HCT116 (cell line): ENCODE data around the gene DNAL4. TPM values are rescaled to one million over a fixed set of nuclear protein-coding genes. Genes with fewer than 3 reads are reported as not detected.

Source experiments
- ATAC-seq: fragments of 200-7000 bp; cut with Tn5 transposase; 2 replicates; pipeline ENCODE4 v1.9.1; 2020; ENCODE audit warnings: mild to moderate bottlenecking, moderate library complexity
- BruUV-seq: library from RNA; stranded (reverse); fragments of 400-500 nt; replicated peaks from 2 replicates; lab custom pipeline; 2021; lab: Mats Ljungman, UMichigan
- CTCF ChIA-PET: fragments of 300-600 bp; sonication (Branson Sonifier 250); formaldehyde crosslinking; loops from one replicate; lab custom pipeline; 2021; ENCODE audit warnings: antibody characterized with exemption; lab: Charles Lee
- POLR2A ChIA-PET: fragments of 300-600, 350-600 bp; sonication (Branson Sonifier 250); formaldehyde crosslinking; loops from one replicate; lab custom pipeline; 2021; ENCODE audit warnings: antibody characterized with exemption; lab: Charles Lee
- RAD21 ChIA-PET, 2 experiments: fragments of 300-600 bp; sonication (Branson Sonifier 250); formaldehyde crosslinking; loops; one replicate each; lab custom pipeline; 2023; ENCODE audit warnings: low total read pairs in 2 of 2; ENCODE audit not compliant: uncharacterized antibody in 2 of 2, unreplicated experiment in 2 of 2, low non-redundant PET in 1 of 2; lab: Charles Lee
- DNase-seq: peaks from one replicate; pipeline ENCODE4 v3.0.0-alpha.2; 2010; ENCODE audit warnings: low read depth, low spot score
- H2AFZ ChIP-seq: fragments of 200-600 bp; shearing (Covaris generic), sonication (generic); 2 replicates; pipeline ENCODE4 v1.6.1; 2017; ENCODE audit warnings: low read depth, mixed run types, mixed read lengths, antibody characterized with exemption, low read length; ENCODE audit not compliant: poor library complexity, severe bottlenecking
- H3K27ac ChIP-seq: 2 replicates; pipeline ENCODE4 v1.5.1; 2012; ENCODE audit warnings: low read depth, low read length
- H3K27me3 ChIP-seq: fragments of 200-600 bp; sonication (generic); 2 replicates; pipeline ENCODE4 v1.6.1; 2016; ENCODE audit warnings: mixed run types, low read length, mixed read lengths; ENCODE audit not compliant: insufficient read depth
- H3K36me3 ChIP-seq, 2 experiments: fragments of 200-500 bp in 1 of 2; fragments of 200-600 bp in 1 of 2; sonication (Bioruptor generic) in 1 of 2; sonication (generic) in 1 of 2; 2 replicates each; pipeline versions ENCODE4 v1.5.1 to v1.6.1; 2014 to 2016; ENCODE audit warnings: low read length in 2 of 2, inconsistent platforms in 1 of 2, mixed read lengths in 1 of 2, mixed run types in 1 of 2; ENCODE audit not compliant: insufficient read depth in 2 of 2, control insufficient read depth in 1 of 2
- H3K4me1 ChIP-seq, 2 experiments: fragments of 200-600 bp in 1 of 2; sonication (generic) in 1 of 2; 2 replicates each; pipeline versions ENCODE4 v1.5.1 to v1.6.1; 2012 to 2017; ENCODE audit warnings: low read length in 2 of 2, inconsistent platforms in 1 of 2, mild to moderate bottlenecking in 1 of 2, mixed read lengths in 1 of 2, mixed run types in 1 of 2, moderate library complexity in 1 of 2; ENCODE audit not compliant: insufficient read depth in 2 of 2, control insufficient read depth in 1 of 2
- H3K4me2 ChIP-seq: fragments of 200-600 bp; sonication (generic); 2 replicates; pipeline ENCODE4 v1.6.1; 2017; ENCODE audit warnings: mixed run types, low read length, mixed read lengths
- H3K4me3 ChIP-seq, 2 experiments: fragments of 200-600 bp in 1 of 2; sonication (generic) in 1 of 2; replicated peaks in 1 of 2; 2 replicates each; pipeline ENCODE4 v1.5.1; 2011 to 2016; ENCODE audit warnings: low read length in 2 of 2, control low read depth in 1 of 2, low read depth in 1 of 2, mild to moderate bottlenecking in 1 of 2, mixed read lengths in 1 of 2, mixed run types in 1 of 2
- H3K79me2 ChIP-seq: fragments of 200-600 bp; sonication (generic); 2 replicates; pipeline ENCODE4 v1.6.1; 2017; ENCODE audit warnings: mild to moderate bottlenecking, mixed run types, low read length, moderate library complexity, mixed read lengths; ENCODE audit not compliant: insufficient read depth
- H3K9ac ChIP-seq: fragments of 200-600 bp; sonication (generic); 2 replicates; pipeline ENCODE4 v1.6.1; 2016; ENCODE audit warnings: low read length, mixed read lengths
- H3K9me2 ChIP-seq: fragments of 200-600 bp; sonication (generic), shearing (Covaris generic); 2 replicates; pipeline ENCODE4 v1.6.1; 2017; ENCODE audit warnings: mixed run types, mild to moderate bottlenecking, moderate library complexity; ENCODE audit not compliant: insufficient read depth
- H3K9me3 ChIP-seq, 2 experiments: fragments of 200-500 bp in 1 of 2; fragments of 200-600 bp in 1 of 2; sonication (Bioruptor generic) in 1 of 2; sonication (generic) in 1 of 2; 2 replicates each; pipeline ENCODE4 v1.6.1; 2014 to 2017; ENCODE audit warnings: low read length in 2 of 2, mixed read lengths in 2 of 2, inconsistent platforms in 1 of 2, low read depth in 1 of 2, mild to moderate bottlenecking in 1 of 2, mixed run types in 1 of 2, moderate library complexity in 1 of 2; ENCODE audit not compliant: control insufficient read depth in 1 of 2, insufficient read depth in 1 of 2
- H4K20me1 ChIP-seq: fragments of 200-600 bp; sonication (generic), shearing (Covaris generic); 2 replicates; pipeline ENCODE4 v1.6.1; 2017; ENCODE audit warnings: mixed run types, mild to moderate bottlenecking, moderate library complexity; ENCODE audit not compliant: insufficient read depth
- ATF3 ChIP-seq: IDR thresholded peaks from 2 replicates; pipeline ENCODE4 v1.6.1; 2012
- CBX3 ChIP-seq: IDR thresholded peaks from 2 replicates; pipeline ENCODE4 v1.6.1; 2012; ENCODE audit warnings: low read depth
- CEBPB ChIP-seq: IDR thresholded peaks from 2 replicates; pipeline ENCODE4 v1.6.1; 2012; ENCODE audit warnings: low read depth
- CTCF ChIP-seq, 3 experiments: fragments of 200-600 bp in 1 of 3; sonication (generic) in 1 of 3; IDR thresholded peaks in 2 of 3; conservative IDR thresholded peaks in 1 of 3; 2 replicates each; pipeline ENCODE4 v1.5.1; 2012 to 2017; ENCODE audit warnings: low read depth in 2 of 3, low read length in 2 of 3, antibody characterized with exemption in 1 of 3, borderline replicate concordance in 1 of 3, control low read depth in 1 of 3, mild to moderate bottlenecking in 1 of 3, mixed read lengths in 1 of 3, mixed run types in 1 of 3, moderate library complexity in 1 of 3; ENCODE audit not compliant: insufficient read depth in 1 of 3
- EGR1 ChIP-seq: IDR thresholded peaks from 2 replicates; pipeline ENCODE4 v1.6.1; 2012; ENCODE audit warnings: low read depth
- ELF1 ChIP-seq: IDR thresholded peaks from 2 replicates; pipeline ENCODE4 v1.6.1; 2012; ENCODE audit warnings: low read depth, borderline replicate concordance
- EZH2phosphoT487 ChIP-seq: fragments of 200-600 bp; IDR thresholded peaks from 2 replicates; pipeline ENCODE4 v1.6.1; 2018; ENCODE audit warnings: antibody characterized with exemption, borderline replicate concordance
- FOSL1 ChIP-seq: IDR thresholded peaks from 2 replicates; pipeline ENCODE4 v1.6.1; 2012; ENCODE audit warnings: low read depth
- POLR2A ChIP-seq: IDR thresholded peaks from 2 replicates; pipeline ENCODE4 v1.7.0; 2011; ENCODE audit warnings: borderline replicate concordance; ENCODE audit not compliant: insufficient read depth, insufficient read length; ENCODE audit errors: extremely low read depth
- POLR2AphosphoS5 ChIP-seq: IDR thresholded peaks from 2 replicates; pipeline ENCODE4 v1.6.1; 2011; ENCODE audit warnings: mild to moderate bottlenecking, low read depth, low read length, moderate library complexity
- RAD21 ChIP-seq: IDR thresholded peaks from 2 replicates; pipeline ENCODE4 v1.6.1; 2012; ENCODE audit warnings: low read depth, mild to moderate bottlenecking
- REST ChIP-seq: IDR thresholded peaks from 2 replicates; pipeline ENCODE4 v1.6.1; 2012; ENCODE audit warnings: low read depth
- SP1 ChIP-seq: IDR thresholded peaks from 2 replicates; pipeline ENCODE4 v1.6.1; 2012; ENCODE audit warnings: low read depth
- ZFX ChIP-seq: fragments of 450-650 bp; IDR thresholded peaks from 2 replicates; pipeline ENCODE4 v1.6.1; 2017
- intact Hi-C: fragments of 100-400 bp; cut with micrococcal nuclease; formaldehyde crosslinking; loops from 2 replicates; pipeline ENCODE4 v1.10.0; 2022
- total RNA-seq: library from RNA; stranded (reverse); gene quantifications from one replicate; pipeline ENCODE4 v1.2.1, GENCODE V29; 2021; ENCODE audit not compliant: unreplicated experiment

The DNAL4 gene
- total RNA-seq, 1 experiment from 2014 or later = 18.3 TPM

GRCh38 chr22:38828616-38829205, 34.8 kb upstream of the DNAL4 start:
- ATAC-seq (no peak), DNase-seq (no peak)
- no peaks in the 10 kb centered on the region for H3K27me3 ChIP-seq
- H3K9me3 ChIP-seq = no peaks in the 10 kb centered on the region
- no peak overlapping the region for H2AFZ ChIP-seq
- BruUV-seq = no TSS peak
- CTCF ChIA-PET = no interaction called here
- RAD21 ChIA-PET = no interaction called here
- POLR2A ChIA-PET = no interaction called here
- intact Hi-C loops = no loop called here
- no peak overlapping the region for H3K27ac ChIP-seq
- H3K9ac ChIP-seq = no peak overlapping the region
- TF ChIP-seq ZFX (no peak), CBX3 (no peak), CTCF (IDR thresholded peaks at IDR 0.05 in 2 of 3, conservative IDR thresholded peaks at IDR 0.05 in 1 of 3; ENCODE audit: borderline replicate concordance in 1 of 3, insufficient read depth in 1 of 3, low read depth in 2 of 3, low read length in 2 of 3) (no peak), CEBPB (no peak), POLR2A (no peak), ELF1 (no peak), REST (no peak), RAD21 (no peak), POLR2AphosphoS5 (no peak), ATF3 (no peak), EZH2phosphoT487 (no peak), EGR1 (no peak), SP1 (no peak), FOSL1 (no peak)
- H3K79me2 ChIP-seq = no peaks in the 10 kb centered on the region
- H3K4me2 ChIP-seq = no peak overlapping the region
- H3K9me2 ChIP-seq = no peaks in the 10 kb centered on the region
- no peaks in the 10 kb centered on the region for H3K36me3 ChIP-seq
- no peaks in the 10 kb centered on the region for H4K20me1 ChIP-seq
- H3K4me3 ChIP-seq = no peak overlapping the region
- H3K4me1 ChIP-seq = peaks cover 5 to 15% of the 10 kb centered on the region in 2 experiments
